ENCODE measurements around the gene NOL3. TPM values are rescaled to one million over a fixed set of nuclear protein-coding genes. Genes with fewer than 3 reads are reported as not detected.

NOL3 gene
- total and polyA plus RNA-seq, 2 of the 13 experiments (the other 11 are each of a cell fraction or from before 2014, with no cell fraction given): 5.7 to 20.5 TPM

- POLR2A ChIA-PET: interaction anchor here (1.0 kb wide), 1 partner anchor 20 kb away, joined by 4 read pairs; the partner anchor contains the start of gene NOL3
- H2AFZ ChIP-seq (ENCODE audit: low read length): no peak within 1 kb of the TSS
- H3K36me3 ChIP-seq (replicated peaks in 1 of 2; ENCODE audit: control insufficient read depth in 1 of 2, insufficient read depth in 2 of 2, low read length in 2 of 2): peaks cover 13 to 15% of the 10 kb centered on the region in 2 experiments; a peak in 4 of 5 replicates
- peak within 1 kb of the TSS; percentile 36 for H3K4me2 ChIP-seq (ENCODE audit: low read depth, low read length)
- H4K20me1 ChIP-seq (ENCODE audit: insufficient read depth, low read length): no peaks in the 10 kb centered on the region; the same call in 1 of the 2 replicates
- peaks cover 21% of the 10 kb centered on the region for H3K79me2 ChIP-seq (ENCODE audit: insufficient read depth, low read length)
- WGBS (ENCODE audit: low lambda C conversion rate): 18% methylated on average over 6 of the region's 6 CpGs
- DNase-seq (ENCODE audit: low spot score) (no peak), ATAC-seq (no peak), FAIRE-seq (no peak)
- peaks cover 7 to 16% of the 10 kb centered on the region in 2 experiments; a peak in 2 of 5 replicates for H3K27me3 ChIP-seq (ENCODE audit: control insufficient read depth in 1 of 2, insufficient read depth in 2 of 2, low read length in 2 of 2)
- H3K4me3 ChIP-seq (replicated peaks in 1 of 3; ENCODE audit: insufficient read depth in 1 of 3, low read depth in 2 of 3, low read length in 3 of 3): peak within 1 kb of the TSS in 1 of 3 experiments; percentile 4; a peak in 1 of 6 replicates
- in situ Hi-C loops (cut with HindIII; ENCODE audit: extremely low pct_ligation_motif_present, low pct_unique_long_range_greater_than_20kb): no loop called here
- H3K9me3 ChIP-seq (ENCODE audit: low read length): no peaks in the 10 kb centered on the region
- H3K27ac ChIP-seq (ENCODE audit: extremely low read length, insufficient read depth, low read length): no peak within 1 kb of the TSS
- TF ChIP-seq RERE (CRISPR knock-in tag; IDR thresholded peaks at IDR 0.05; ENCODE audit: low read depth) (no peak), STAG1 (CRISPR knock-in tag; IDR thresholded peaks at IDR 0.05) (no peak), HNRNPLL (IDR thresholded peaks at IDR 0.05; ENCODE audit: low read depth, low read length, poor library complexity, severe bottlenecking) (no peak), SIN3B (IDR thresholded peaks at IDR 0.05; ENCODE audit: low read length) (no peak), ARID4A (CRISPR knock-in tag; IDR thresholded peaks at IDR 0.05; ENCODE audit: borderline replicate concordance) (no peak), MLXIP (CRISPR knock-in tag; IDR thresholded peaks at IDR 0.05; ENCODE audit: borderline replicate concordance) (no peak), HMGA1 (CRISPR knock-in tag; conservative IDR thresholded peaks at IDR 0.05) (no peak), AGO2 (optimal IDR thresholded peaks at IDR 0.05; ENCODE audit: low read depth, low read length) (no peak), ZSCAN25 (CRISPR knock-in tag; IDR thresholded peaks at IDR 0.05) (no peak), ZNF251 (CRISPR knock-in tag; IDR thresholded peaks at IDR 0.05) (no peak), NFE2L2 (IDR thresholded peaks at IDR 0.05; ENCODE audit: low read length) (no peak)
- intact Hi-C loops (cut with micrococcal nuclease; ENCODE audit: unreplicated experiment): no loop called here
- no TSS peak for BruUV-seq (replicated peaks)
- H3K9ac ChIP-seq (ENCODE audit: insufficient read depth, low read depth, low read length): no peak within 1 kb of the TSS
- peaks cover 59% of the 10 kb centered on the region for H3K4me1 ChIP-seq (ENCODE audit: insufficient read depth, low read length)
- CTCF ChIA-PET (ENCODE audit: low intra/inter-chr PET ratio, low total read pairs): no interaction called here
Measured at GRCh38 chr16:67190041-67190440, 19.7 kb downstream of the NOL3 start, which contains the start of gene EXOC3L1. EXOC3L1 (minus strand) TSS chr16:67190136; CDS start chr16:67189676, 460 bp downstream.
